ENCODE measurements around the gene TAS2R42.

Gene TAS2R42

GRCh38 chr12:11166300-11166699, 20.4 kb downstream of the TAS2R42 start:
- no peak overlapping the region for H3K9ac ChIP-seq (ENCODE audit: low read depth, low read length)

GRCh38 chr12:11164384-11164783, 22.4 kb downstream of the TAS2R42 start:
- Histone ChIP-seq H3K9me3 (ENCODE audit: control insufficient read depth, insufficient read depth, low read length) (no peaks in the 10 kb centered on the region), H3K36me3 (ENCODE audit: insufficient read depth, low read length) (peaks cover 3% of the 10 kb centered on the region; the same call in 1 of the 2 replicates), H3K4me1 (ENCODE audit: insufficient read depth, low read length) (peaks cover 10% of the 10 kb centered on the region), H3K9ac (ENCODE audit: low read depth, low read length) (no peak overlapping the region)

More at GRCh38 chr12:11166300-11166699, 20.4 kb downstream of the TAS2R42 start:
- Histone ChIP-seq H3K9me3 (ENCODE audit: control insufficient read depth, insufficient read depth, low read length) (no peaks in the 10 kb centered on the region), H3K36me3 (ENCODE audit: insufficient read depth, low read length) (0 out of 2 replicates have a peak, but pooled peaks cover 5% of the 10 kb centered on the region), H3K4me1 (ENCODE audit: insufficient read depth, low read length) (peaks cover 17% of the 10 kb centered on the region)

GRCh38 chr12:11162502-11162901, 24.2 kb downstream of the TAS2R42 start:
- H3K9ac ChIP-seq (ENCODE audit: low read depth, low read length): no peak overlapping the region
- H3K9me3 ChIP-seq (ENCODE audit: control insufficient read depth, insufficient read depth, low read length): no peaks in the 10 kb centered on the region
- H3K36me3 ChIP-seq (ENCODE audit: insufficient read depth, low read length): peaks cover 3% of the 10 kb centered on the region; the same call in 1 of the 2 replicates
- peaks cover 4% of the 10 kb centered on the region; the same call in 1 of the 2 replicates for H3K4me1 ChIP-seq (ENCODE audit: insufficient read depth, low read length)

- no peaks in the 10 kb centered on the region; the same call in 1 of the 2 replicates for H3K9me3 ChIP-seq (ENCODE audit: control insufficient read depth, insufficient read depth, low read length)
- no peak overlapping the region for H3K9ac ChIP-seq (ENCODE audit: low read depth, low read length)
- peaks cover 7% of the 10 kb centered on the region; the same call in 1 of the 2 replicates for H3K36me3 ChIP-seq (ENCODE audit: insufficient read depth, low read length)
- H3K4me1 ChIP-seq (ENCODE audit: insufficient read depth, low read length): no peaks in the 10 kb centered on the region
Measured at GRCh38 chr12:11158885-11159444, 27.8 kb downstream of the TAS2R42 start.

- H3K4me1 ChIP-seq (ENCODE audit: insufficient read depth, low read length): peaks cover 4% of the 10 kb centered on the region; the same call in 1 of the 2 replicates
- no peaks in the 10 kb centered on the region; the same call in 1 of the 2 replicates for H3K9me3 ChIP-seq (ENCODE audit: control insufficient read depth, insufficient read depth, low read length)
- 0 out of 2 replicates have a peak, but pooled peaks cover 8% of the 10 kb centered on the region for H3K36me3 ChIP-seq (ENCODE audit: insufficient read depth, low read length)
- H3K9ac ChIP-seq (ENCODE audit: low read depth, low read length): no peak overlapping the region
Measured at GRCh38 chr12:11154400-11154925, 32.3 kb downstream of the TAS2R42 start.

- Histone ChIP-seq H3K36me3 (ENCODE audit: insufficient read depth, low read length) (0 out of 2 replicates have a peak, but pooled peaks cover 8% of the 10 kb centered on the region), H3K9ac (ENCODE audit: low read depth, low read length) (no peak overlapping the region), H3K4me1 (ENCODE audit: insufficient read depth, low read length) (peaks cover 4% of the 10 kb centered on the region; the same call in 1 of the 2 replicates), H3K9me3 (ENCODE audit: control insufficient read depth, insufficient read depth, low read length) (no peaks in the 10 kb centered on the region; the same call in 1 of the 2 replicates)
Measured at GRCh38 chr12:11152725-11153124, 34.0 kb downstream of the TAS2R42 start.

GRCh38 chr12:11150832-11151231, 35.9 kb downstream of the TAS2R42 start:
- H3K4me1 ChIP-seq (ENCODE audit: insufficient read depth, low read length): peaks cover 4% of the 10 kb centered on the region; the same call in 1 of the 2 replicates
- H3K9ac ChIP-seq (ENCODE audit: low read depth, low read length): no peak overlapping the region
- no peaks in the 10 kb centered on the region; the same call in 1 of the 2 replicates for H3K9me3 ChIP-seq (ENCODE audit: control insufficient read depth, insufficient read depth, low read length)
- H3K36me3 ChIP-seq (ENCODE audit: insufficient read depth, low read length): 0 out of 2 replicates have a peak, but pooled peaks cover 8% of the 10 kb centered on the region

- Histone ChIP-seq H3K4me1 (ENCODE audit: insufficient read depth, low read length) (no peaks in the 10 kb centered on the region), H3K36me3 (ENCODE audit: insufficient read depth, low read length) (peaks cover 4% of the 10 kb centered on the region; the same call in 1 of the 2 replicates), H3K9ac (ENCODE audit: low read depth, low read length) (no peak overlapping the region), H3K9me3 (ENCODE audit: control insufficient read depth, insufficient read depth, low read length) (no peaks in the 10 kb centered on the region; the same call in 1 of the 2 replicates)
Measured at GRCh38 chr12:11147420-11147819, 39.3 kb downstream of the TAS2R42 start.

GRCh38 chr12:11144297-11144696, 42.4 kb downstream of the TAS2R42 start:
- Histone ChIP-seq H3K4me1 (ENCODE audit: insufficient read depth, low read length) (no peaks in the 10 kb centered on the region), H3K36me3 (ENCODE audit: insufficient read depth, low read length) (no peaks in the 10 kb centered on the region; the same call in 1 of the 2 replicates), H3K9me3 (ENCODE audit: control insufficient read depth, insufficient read depth, low read length) (no peaks in the 10 kb centered on the region; the same call in 1 of the 2 replicates), H3K9ac (ENCODE audit: low read depth, low read length) (no peak overlapping the region)

- no peaks in the 10 kb centered on the region for H3K4me1 ChIP-seq (ENCODE audit: insufficient read depth, low read length)
- H3K9ac ChIP-seq (ENCODE audit: low read depth, low read length): no peak overlapping the region
- H3K36me3 ChIP-seq (ENCODE audit: insufficient read depth, low read length): no peaks in the 10 kb centered on the region; the same call in 1 of the 2 replicates
- no peaks in the 10 kb centered on the region; the same call in 1 of the 2 replicates for H3K9me3 ChIP-seq (ENCODE audit: control insufficient read depth, insufficient read depth, low read length)
Measured at GRCh38 chr12:11143352-11143751, 43.4 kb downstream of the TAS2R42 start.

GRCh38 chr12:11136075-11136474, 50.7 kb downstream of the TAS2R42 start:
- Histone ChIP-seq H3K9ac (ENCODE audit: low read depth, low read length) (no peak overlapping the region), H3K9me3 (ENCODE audit: control insufficient read depth, insufficient read depth, low read length) (no peaks in the 10 kb centered on the region), H3K4me1 (ENCODE audit: insufficient read depth, low read length) (no peaks in the 10 kb centered on the region), H3K36me3 (ENCODE audit: insufficient read depth, low read length) (no peaks in the 10 kb centered on the region)
